DOHH2 (cell line): Measurements from ENCODE around the gene ASGR2.

Experiments
- H3F3A ChIP-seq: fragments of 200-600 bp; sonication (generic), shearing (Covaris generic); 2 replicates; pipeline ENCODE4 v1.6.0; 2016; ENCODE audit warnings: antibody characterized with exemption, mild to moderate bottlenecking; ENCODE audit not compliant: control insufficient read depth, insufficient read depth
- H3K27ac ChIP-seq: fragments of 200-600 bp; sonication (generic); 2 replicates; pipeline ENCODE4 v1.5.1; 2014; ENCODE audit warnings: low read depth, mild to moderate bottlenecking, low read length, moderate library complexity
- H3K27me3 ChIP-seq: fragments of 200-600 bp; sonication (generic); 2 replicates; pipeline ENCODE4 v1.6.1; 2014; ENCODE audit warnings: mild to moderate bottlenecking, low read length, mixed read lengths; ENCODE audit not compliant: control insufficient read depth
- H3K36me3 ChIP-seq: fragments of 200-600 bp; sonication (generic); 2 replicates; pipeline ENCODE4 v1.6.1; 2014; ENCODE audit warnings: mild to moderate bottlenecking, low read length, moderate library complexity, mixed read lengths; ENCODE audit not compliant: control insufficient read depth
- H3K4me1 ChIP-seq: fragments of 200-600 bp; sonication (generic); 2 replicates; pipeline ENCODE4 v1.6.1; 2014; ENCODE audit warnings: mild to moderate bottlenecking, low read length, mixed read lengths; ENCODE audit not compliant: control insufficient read depth
- H3K4me2 ChIP-seq: fragments of 200-600 bp; sonication (generic); 2 replicates; pipeline ENCODE4 v1.6.0; 2014; ENCODE audit warnings: mild to moderate bottlenecking, low read length, moderate library complexity
- H3K4me3 ChIP-seq: fragments of 200-600 bp; sonication (generic); 2 replicates; pipeline ENCODE4 v1.5.1; 2014; ENCODE audit warnings: mild to moderate bottlenecking, low read length, mixed read lengths
- H3K79me2 ChIP-seq: fragments of 200-600 bp; sonication (generic); 2 replicates; pipeline ENCODE4 v1.6.1; 2014; ENCODE audit warnings: mild to moderate bottlenecking, low read length, mixed read lengths; ENCODE audit not compliant: control insufficient read depth
- H3K9me2 ChIP-seq: fragments of 200-600 bp; sonication (generic); replicated peaks from 2 replicates; pipeline ENCODE4 v1.6.1; 2014; ENCODE audit warnings: mild to moderate bottlenecking, low read length, mixed read lengths; ENCODE audit not compliant: control insufficient read depth
- H3K9me3 ChIP-seq: fragments of 200-600 bp; sonication (generic); 2 replicates; pipeline ENCODE4 v1.6.1; 2014; ENCODE audit warnings: antibody characterized with exemption, low read length, mixed read lengths; ENCODE audit not compliant: control insufficient read depth, insufficient read depth
- H4K20me1 ChIP-seq: fragments of 200-600 bp; sonication (generic); 2 replicates; pipeline ENCODE4 v1.6.0; 2014; ENCODE audit warnings: low read depth, mild to moderate bottlenecking, antibody characterized with exemption, low read length, moderate library complexity; ENCODE audit not compliant: control insufficient read depth, insufficient read depth
- CTCF ChIP-seq: fragments of 200-600 bp; sonication (generic); IDR thresholded peaks from one replicate; pipeline ENCODE4 v1.5.1; 2014; ENCODE audit warnings: antibody characterized with exemption, mild to moderate bottlenecking, low read depth, low read length; ENCODE audit not compliant: poor library complexity, severe bottlenecking
- EZH2phosphoT487 ChIP-seq: fragments of 200-600 bp; sonication (generic); IDR thresholded peaks from 2 replicates; pipeline ENCODE4 v1.6.1; 2017; ENCODE audit warnings: borderline replicate concordance, mild to moderate bottlenecking, antibody characterized with exemption, low read length, moderate library complexity, mixed read lengths

ASGR2 gene

GRCh38 chr17:7070712-7071111 lies 43.9 kb downstream of the ASGR2 start:
- H3K9me2 ChIP-seq, result no peaks in the 10 kb centered on the region
- H4K20me1 ChIP-seq, result no peaks in the 10 kb centered on the region
- H3K27me3 ChIP-seq, result peaks cover 9% of the 10 kb centered on the region; the same call in 1 of the 2 replicates
- no peak overlapping the region for H3K4me2 ChIP-seq
- no peak for TF ChIP-seq EZH2phosphoT487
- TF ChIP-seq CTCF, result no peak
- no peaks in the 10 kb centered on the region for H3K79me2 ChIP-seq
- no peak overlapping the region for H3K4me3 ChIP-seq
- no peak overlapping the region for H3K27ac ChIP-seq
- no peaks in the 10 kb centered on the region for H3K4me1 ChIP-seq
- no peaks in the 10 kb centered on the region for H3K36me3 ChIP-seq
- no peaks in the 10 kb centered on the region for H3F3A ChIP-seq
- peaks cover 4% of the 10 kb centered on the region; the same call in 1 of the 2 replicates for H3K9me3 ChIP-seq

GRCh38 chr17:7068268-7068667 lies 46.4 kb downstream of the ASGR2 start:
- Histone ChIP-seq H3K27me3 (peaks cover 11% of the 10 kb centered on the region; the same call in 1 of the 2 replicates), H3K27ac (no peak overlapping the region), H3K36me3 (no peaks in the 10 kb centered on the region), H3K4me3 (no peak overlapping the region), H3K79me2 (no peaks in the 10 kb centered on the region), H3K9me2 (no peaks in the 10 kb centered on the region), H3K4me2 (no peak overlapping the region), H3K4me1 (no peaks in the 10 kb centered on the region), H3K9me3 (peaks cover 4% of the 10 kb centered on the region; the same call in 1 of the 2 replicates), H4K20me1 (no peaks in the 10 kb centered on the region), H3F3A (no peaks in the 10 kb centered on the region)
- TF ChIP-seq CTCF (no peak), EZH2phosphoT487 (no peak)

GRCh38 chr17:7067198-7067597 lies 47.4 kb downstream of the ASGR2 start:
- peaks cover 9% of the 10 kb centered on the region; the same call in 1 of the 2 replicates for H3K27me3 ChIP-seq
- TF ChIP-seq EZH2phosphoT487 (no peak), CTCF (no peak)

More at GRCh38 chr17:7067198-7067597, 47.4 kb downstream of the ASGR2 start:
- H3K4me2 ChIP-seq, result no peak overlapping the region
- H3K4me1 ChIP-seq, result no peaks in the 10 kb centered on the region
- no peaks in the 10 kb centered on the region for H3K79me2 ChIP-seq
- no peaks in the 10 kb centered on the region for H3K9me2 ChIP-seq
- no peaks in the 10 kb centered on the region for H3K36me3 ChIP-seq
- no peak overlapping the region for H3K27ac ChIP-seq
- H3K9me3 ChIP-seq, result peaks cover 4% of the 10 kb centered on the region; the same call in 1 of the 2 replicates
- H4K20me1 ChIP-seq, result no peaks in the 10 kb centered on the region
- no peaks in the 10 kb centered on the region for H3F3A ChIP-seq
- no peak overlapping the region for H3K4me3 ChIP-seq
